MM.1S (cell line): ENCODE measurements around the gene EFCAB6.

ENCODE experiments used
- CTCF ChIP-seq: fragments of 300-600 bp; sonication (generic); IDR thresholded peaks from 2 replicates; pipeline ENCODE4 v1.5.1; 2016; ENCODE audit warnings: antibody characterized with exemption, low read length, mixed read lengths
- EZH2 ChIP-seq: fragments of 300-600 bp; sonication (generic); optimal IDR thresholded peaks from 2 replicates; pipeline ENCODE3; 2017; ENCODE audit warnings: low read depth, mild to moderate bottlenecking, antibody characterized with exemption, low read length, mixed read lengths
- EZH2phosphoT487 ChIP-seq: fragments of 300-600 bp; sonication (generic); IDR thresholded peaks from 2 replicates; pipeline ENCODE4 v1.6.1; 2018; ENCODE audit warnings: antibody characterized with exemption, low read length

DNA sequence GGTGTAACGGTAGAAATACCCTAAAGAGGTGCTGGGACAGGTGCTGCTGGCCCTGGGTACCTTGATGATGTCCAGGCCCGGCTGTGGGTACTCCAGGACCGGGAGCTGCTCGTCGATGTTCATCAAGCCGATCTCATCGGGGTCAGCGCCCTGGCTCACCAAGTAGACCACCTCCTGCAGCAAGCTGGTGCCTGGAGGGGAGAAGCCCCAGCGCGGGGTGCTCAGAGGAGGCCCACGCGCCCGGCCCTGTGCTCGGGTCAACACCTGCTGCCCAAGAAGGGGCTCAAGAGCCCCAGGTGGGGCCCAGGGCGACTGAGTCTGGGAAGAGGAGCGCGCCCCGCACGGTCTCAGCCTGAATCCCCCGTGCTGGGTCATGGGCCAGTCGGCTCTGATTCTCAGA is 29.6 kb upstream of the EFCAB6 start:
- TF ChIP-seq CTCF = no peak
- TF ChIP-seq EZH2 = no peak
- no peak for TF ChIP-seq EZH2phosphoT487
